Activated naive CD8-positive, alpha-beta T cell treated with anti-CD3 and anti-CD28 coated beads, Interleukin-2, amount 50 U/mL, for 24 hours (primary cell): ENCODE data around the gene PNMA1.

Experiments used
- ATAC-seq: fragments of 150-1000 bp; cut with Tn5 transposase; one replicate; pipeline ENCODE4 v1.10.0; 2021
- DNase-seq: peaks from one replicate; pipeline ENCODE4 v3.0.0; 2021
- H3K27ac Mint-ChIP-seq: one replicate; pipeline ENCODE4 v1.8.0; 2021; ENCODE audit warnings: mild to moderate bottlenecking, mixed read lengths
- H3K27me3 Mint-ChIP-seq: one replicate; pipeline ENCODE4 v1.8.0; 2021; ENCODE audit warnings: mixed read lengths
- H3K36me3 Mint-ChIP-seq: one replicate; pipeline ENCODE4 v1.8.0; 2021; ENCODE audit warnings: low read depth, mixed read lengths
- H3K4me1 Mint-ChIP-seq: one replicate; pipeline ENCODE4 v1.8.0; 2021; ENCODE audit warnings: mixed read lengths
- H3K4me3 Mint-ChIP-seq: one replicate; pipeline ENCODE4 v1.8.0; 2021; ENCODE audit warnings: mild to moderate bottlenecking, moderate library complexity, mixed read lengths
- H3K9me3 Mint-ChIP-seq: one replicate; pipeline ENCODE4 v1.8.0; 2021; ENCODE audit warnings: mixed read lengths

Gene PNMA1

GRCh38 chr14:73753887-73754795 lies 40.0 kb upstream of the PNMA1 start:
- peak; percentile 60 for ATAC-seq
- Mint-ChIP-seq H3K4me3 (peak overlapping the region; percentile 91), H3K36me3 (peaks cover 33% of the 10 kb centered on the region), H3K27ac (peak overlapping the region; percentile 97), H3K27me3 (no peaks in the 10 kb centered on the region), H3K9me3 (no peaks in the 10 kb centered on the region), H3K4me1 (peaks cover 93% of the 10 kb centered on the region)
- DNase-seq: peak; percentile 65

DNA sequence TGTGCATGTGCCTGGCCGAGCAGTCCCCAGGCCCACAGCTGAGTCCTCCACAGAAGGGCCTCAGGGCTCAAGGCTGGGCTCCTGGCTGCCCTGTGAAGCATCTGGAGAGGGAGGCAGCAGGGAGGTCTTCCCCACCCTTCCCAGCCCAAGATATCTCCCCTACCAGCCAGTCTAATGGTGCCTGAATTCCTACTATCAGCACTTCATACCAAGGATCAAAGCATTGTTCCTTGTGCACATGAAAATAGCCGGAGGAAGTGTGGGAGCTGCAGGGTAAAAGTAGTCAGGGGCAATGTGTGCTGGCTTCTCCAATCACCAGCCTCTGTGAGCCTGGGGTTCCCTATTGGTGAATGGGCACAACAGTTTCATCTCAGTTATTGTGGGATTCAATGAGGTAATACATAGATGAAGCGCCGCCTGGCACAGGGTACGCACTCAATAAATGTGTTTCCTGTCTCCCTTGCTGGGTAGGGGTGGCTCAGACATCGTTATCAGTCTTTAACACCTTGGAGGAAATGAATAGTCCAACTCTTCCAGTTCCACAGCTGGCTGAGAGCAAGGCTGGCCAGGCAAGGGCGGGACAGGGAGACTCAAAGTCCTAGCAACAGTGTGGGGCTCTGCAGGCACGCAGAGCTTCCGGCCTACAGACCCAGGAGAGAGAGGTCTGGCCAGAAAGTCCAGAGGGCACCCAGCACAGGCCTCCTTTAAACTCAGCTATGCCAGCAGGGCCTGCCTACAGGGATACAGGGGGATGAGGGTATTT lies 39.1 kb upstream of the PNMA1 start:
- Mint-ChIP-seq H3K36me3 (peaks cover 29% of the 10 kb centered on the region), H3K4me1 (peaks cover 98% of the 10 kb centered on the region), H3K9me3 (no peaks in the 10 kb centered on the region), H3K27me3 (no peaks in the 10 kb centered on the region), H3K27ac (peak overlapping the region; percentile 97), H3K4me3 (peak overlapping the region; percentile 91)
- no peak for DNase-seq
- peak; percentile 4 for ATAC-seq

GRCh38 chr14:73752297-73752992 lies 38.3 kb upstream of the PNMA1 start:
- Mint-ChIP-seq H3K4me1 (peaks cover 98% of the 10 kb centered on the region), H3K27me3 (no peaks in the 10 kb centered on the region), H3K36me3 (peaks cover 24% of the 10 kb centered on the region), H3K4me3 (peak overlapping the region; percentile 91), H3K9me3 (no peaks in the 10 kb centered on the region), H3K27ac (peak overlapping the region; percentile 97)
- ATAC-seq: no peak
- no peak for DNase-seq

DNA sequence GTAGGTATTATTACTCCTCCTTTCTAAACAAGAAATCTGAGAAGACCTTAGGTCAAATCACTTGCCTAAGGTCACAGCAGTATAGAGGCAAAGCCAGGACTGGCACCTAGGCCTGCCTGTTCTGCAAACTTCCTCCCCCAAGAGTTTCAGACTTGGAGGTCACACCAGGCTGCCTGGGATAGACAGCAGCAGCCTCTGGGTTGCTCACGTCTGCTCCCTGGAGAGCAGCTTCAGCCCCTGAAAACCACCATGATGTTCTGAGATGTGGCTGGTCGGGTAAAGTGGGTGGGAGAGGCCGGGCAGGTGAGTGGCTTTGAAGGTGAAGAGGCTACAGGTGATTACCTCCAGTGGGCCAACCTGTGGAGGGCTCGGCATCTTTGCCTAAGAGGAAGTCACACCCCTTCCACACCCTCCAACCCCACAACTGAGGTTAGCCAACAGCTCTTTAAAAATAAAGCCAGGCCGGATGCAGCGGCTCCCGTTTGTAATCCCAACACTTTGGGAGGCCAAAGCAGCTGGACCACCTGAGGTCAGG lies 37.0 kb upstream of the PNMA1 start:
- H3K4me1 Mint-ChIP-seq: peaks cover 99% of the 10 kb centered on the region
- no peak overlapping the region for H3K4me3 Mint-ChIP-seq
- DNase-seq (no peak), ATAC-seq (no peak)
- H3K9me3 Mint-ChIP-seq: no peaks in the 10 kb centered on the region
- H3K27me3 Mint-ChIP-seq: no peaks in the 10 kb centered on the region
- peaks cover 20% of the 10 kb centered on the region for H3K36me3 Mint-ChIP-seq
- H3K27ac Mint-ChIP-seq: peak overlapping the region; percentile 97

DNA sequence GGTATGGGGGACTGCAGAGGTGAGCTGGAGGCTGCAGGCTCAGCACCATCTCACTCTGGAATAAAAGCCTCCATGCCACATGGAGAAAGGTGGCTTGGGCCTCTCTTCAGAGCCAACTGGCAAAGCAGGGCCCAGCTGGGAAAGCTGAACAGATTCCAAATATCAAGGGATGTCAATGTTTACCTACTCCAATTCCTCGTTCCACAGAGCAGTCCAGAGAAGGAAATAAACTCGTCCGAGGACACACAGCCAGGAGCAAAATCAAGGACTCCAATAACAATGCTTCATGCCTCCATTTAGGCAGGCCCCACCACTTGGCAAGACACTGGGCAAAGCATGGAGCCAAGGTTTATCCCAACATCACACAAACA lies 36.3 kb upstream of the PNMA1 start:
- peaks cover 20% of the 10 kb centered on the region for H3K36me3 Mint-ChIP-seq
- DNase-seq (no peak), ATAC-seq (no peak)
- H3K4me3 Mint-ChIP-seq: no peak overlapping the region
- peak overlapping the region; percentile 77 for H3K27ac Mint-ChIP-seq
- no peaks in the 10 kb centered on the region for H3K27me3 Mint-ChIP-seq
- peaks cover 99% of the 10 kb centered on the region for H3K4me1 Mint-ChIP-seq
- no peaks in the 10 kb centered on the region for H3K9me3 Mint-ChIP-seq

- ATAC-seq (no peak), DNase-seq (no peak)
- Mint-ChIP-seq H3K27me3 (no peaks in the 10 kb centered on the region), H3K4me3 (peak overlapping the region; percentile 14), H3K9me3 (no peaks in the 10 kb centered on the region), H3K4me1 (peaks cover 99% of the 10 kb centered on the region), H3K27ac (peak overlapping the region; percentile 77), H3K36me3 (peaks cover 17% of the 10 kb centered on the region)
These were observed 35.7 kb upstream of the PNMA1 start for GRCh38 chr14:73749706-73750530.

DNA sequence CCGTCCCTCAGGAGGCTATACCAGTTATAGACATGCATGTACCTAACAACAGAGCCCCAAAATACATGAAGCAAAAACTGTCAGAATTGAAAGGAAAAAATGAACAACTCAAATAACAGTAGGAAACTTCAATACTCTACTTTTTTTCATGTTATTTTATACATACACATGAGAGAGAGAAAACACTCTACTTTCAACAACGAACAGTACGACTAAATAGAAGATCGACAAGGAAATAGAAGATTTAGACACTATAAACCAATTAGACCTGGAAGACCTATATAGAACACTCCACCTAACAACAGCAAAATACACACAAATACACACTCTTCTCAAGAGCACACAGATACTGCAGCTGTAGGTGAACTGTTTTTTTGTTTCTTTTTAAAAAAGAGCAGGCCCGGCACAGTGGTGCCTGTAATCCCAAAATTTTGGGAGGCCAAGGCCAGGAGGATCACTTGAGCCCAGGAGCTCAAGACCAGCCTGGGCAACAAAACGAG lies 34.7 kb upstream of the PNMA1 start:
- ATAC-seq (no peak), DNase-seq (no peak)
- Mint-ChIP-seq H3K27me3 (no peaks in the 10 kb centered on the region), H3K9me3 (no peaks in the 10 kb centered on the region), H3K4me3 (peak overlapping the region; percentile 27), H3K4me1 (peaks cover 99% of the 10 kb centered on the region), H3K36me3 (peaks cover 14% of the 10 kb centered on the region), H3K27ac (peak overlapping the region; percentile 77)

- Mint-ChIP-seq H3K9me3 (no peaks in the 10 kb centered on the region), H3K4me1 (peaks cover 99% of the 10 kb centered on the region), H3K27ac (peak overlapping the region; percentile 59), H3K4me3 (peak overlapping the region; percentile 17), H3K36me3 (peaks cover 14% of the 10 kb centered on the region), H3K27me3 (no peaks in the 10 kb centered on the region)
- no peak for ATAC-seq
- no peak for DNase-seq
These were observed 33.4 kb upstream of the PNMA1 start for GRCh38 chr14:73747379-73748211.

GRCh38 chr14:73746520-73747378 lies 32.6 kb upstream of the PNMA1 start:
- H3K36me3 Mint-ChIP-seq: peaks cover 8% of the 10 kb centered on the region
- peak overlapping the region; percentile 59 for H3K27ac Mint-ChIP-seq
- no peaks in the 10 kb centered on the region for H3K27me3 Mint-ChIP-seq
- DNase-seq: no peak
- H3K4me1 Mint-ChIP-seq: peaks cover 99% of the 10 kb centered on the region
- no peak for ATAC-seq
- H3K4me3 Mint-ChIP-seq: peak overlapping the region; percentile 17
- H3K9me3 Mint-ChIP-seq: no peaks in the 10 kb centered on the region

DNA sequence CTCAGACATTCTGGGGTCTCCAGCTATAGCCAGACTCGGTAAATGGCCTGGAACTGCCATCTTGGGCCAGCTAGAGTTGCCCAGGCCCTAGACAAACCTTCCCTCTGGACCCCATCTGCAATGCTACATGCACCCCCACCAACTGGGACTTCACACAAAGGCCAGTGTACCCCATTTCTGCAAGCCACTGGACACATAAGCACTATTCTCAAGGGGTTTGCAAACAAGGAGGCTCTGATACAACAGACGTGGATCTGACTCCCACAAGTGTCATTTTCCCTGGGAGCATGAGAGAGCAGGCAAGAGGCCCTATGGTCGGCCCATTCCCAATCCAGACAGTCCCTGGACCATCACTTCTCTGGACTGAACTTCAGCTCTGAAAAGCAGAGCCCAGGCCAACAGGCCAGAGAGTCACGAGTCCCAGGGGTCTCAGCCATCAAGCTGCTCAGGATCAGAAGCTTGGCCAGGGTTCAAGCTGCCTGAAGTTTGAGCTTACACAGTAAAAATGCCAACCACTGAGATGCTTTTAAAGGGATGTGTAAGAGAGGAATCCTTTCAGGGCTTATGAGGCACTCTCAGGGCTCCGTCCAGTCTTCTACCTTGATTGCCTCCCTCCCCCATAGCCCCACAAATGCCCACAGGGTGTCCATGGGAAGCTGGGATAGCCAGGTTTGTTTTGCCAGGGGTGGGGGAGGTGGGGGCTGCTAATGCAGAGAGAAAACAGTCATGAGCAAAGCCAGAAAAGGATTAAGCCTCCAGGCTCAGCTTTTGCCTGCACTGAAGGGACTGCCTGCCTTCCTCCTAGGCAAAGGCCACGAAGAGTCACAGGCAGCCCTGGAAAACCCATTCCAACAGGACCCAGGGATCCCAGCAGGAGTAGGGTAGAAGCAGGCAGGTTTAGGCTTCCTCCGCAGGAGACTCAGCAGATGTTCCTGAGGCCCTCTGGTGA lies 31.7 kb upstream of the PNMA1 start:
- Mint-ChIP-seq H3K36me3 (peaks cover 7% of the 10 kb centered on the region), H3K4me1 (peaks cover 99% of the 10 kb centered on the region), H3K9me3 (no peaks in the 10 kb centered on the region), H3K27ac (peak overlapping the region; percentile 97), H3K4me3 (no peak overlapping the region), H3K27me3 (no peaks in the 10 kb centered on the region)
- ATAC-seq (no peak), DNase-seq (no peak)

DNA sequence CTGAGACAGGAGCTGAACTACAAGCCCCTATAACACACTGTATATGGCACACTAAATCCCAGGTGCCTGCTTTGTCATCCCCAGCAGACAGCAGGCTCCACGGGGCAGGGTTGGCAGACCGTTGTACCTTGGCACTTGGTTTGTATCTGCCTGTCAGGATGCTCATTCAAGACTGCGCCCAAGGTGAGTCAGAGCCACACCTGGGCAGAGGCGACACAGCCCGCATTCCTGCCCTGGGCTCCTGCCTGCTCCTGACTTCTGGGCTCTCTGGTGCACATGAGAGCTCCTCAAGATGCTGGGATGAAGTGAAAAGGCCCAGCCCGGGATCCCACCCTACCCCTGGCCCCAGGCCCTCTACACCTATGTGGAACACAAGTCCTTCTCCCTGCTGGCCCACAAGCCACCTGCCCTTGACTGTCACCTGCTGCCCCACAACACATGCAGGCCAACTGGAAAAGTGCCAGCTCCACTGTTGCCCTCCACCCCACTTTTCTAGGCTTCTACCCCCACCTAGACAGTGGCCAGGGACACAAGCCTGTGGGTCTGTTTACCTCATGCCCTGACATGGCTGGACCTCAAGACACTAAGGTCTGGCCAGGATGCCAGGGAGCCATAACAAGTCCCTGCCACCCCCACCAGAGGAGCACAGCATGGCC lies 30.8 kb upstream of the PNMA1 start:
- H3K4me1 Mint-ChIP-seq: peaks cover 99% of the 10 kb centered on the region
- H3K9me3 Mint-ChIP-seq: no peaks in the 10 kb centered on the region
- H3K36me3 Mint-ChIP-seq: peaks cover 7% of the 10 kb centered on the region
- no peaks in the 10 kb centered on the region for H3K27me3 Mint-ChIP-seq
- no peak for DNase-seq
- no peak for ATAC-seq
- peak overlapping the region; percentile 80 for H3K4me3 Mint-ChIP-seq
- H3K27ac Mint-ChIP-seq: peak overlapping the region; percentile 97
